Testis (tissue), 3 donors: Measurements from ENCODE around the gene F12. TPM values are rescaled to one million over a fixed set of nuclear protein-coding genes. Genes with fewer than 3 reads are reported as not detected.

Source experiments
- DNase-seq: peaks from one replicate; pipeline ENCODE4 v3.0.0-alpha.2; 2019
- H3K27ac ChIP-seq, 2 donors: fragments of 200-600 bp; sonication (generic); one replicate each; pipeline ENCODE4 v1.5.1; 2019
- H3K27me3 ChIP-seq: fragments of 200-600 bp; sonication (generic); one replicate; pipeline ENCODE4 v1.5.1; 2019
- H3K36me3 ChIP-seq: fragments of 200-600 bp; sonication (generic); one replicate; pipeline ENCODE4 v1.5.1; 2017; ENCODE audit warnings: low read depth; ENCODE audit errors: missing control alignments
- H3K4me1 ChIP-seq: fragments of 200-600 bp; sonication (generic); one replicate; pipeline ENCODE4 v1.5.1; 2019
- H3K4me3 ChIP-seq, 2 donors: fragments of 200-600 bp; sonication (generic); one replicate each; pipeline ENCODE4 v1.5.1; 2017 to 2019
- H3K9me3 ChIP-seq: fragments of 200-600 bp; sonication (generic); one replicate; pipeline ENCODE4 v1.5.1; 2017
- CTCF ChIP-seq, 3 experiments: fragments of 450-650 bp in 2 of 3; fragments of 200-600 bp in 1 of 3; sonication (generic) in 1 of 3; IDR thresholded peaks; one replicate each; pipeline ENCODE4 v1.5.1; 2016 to 2019; ENCODE audit warnings: antibody characterized with exemption in 3 of 3, mild to moderate bottlenecking in 2 of 3, moderate library complexity in 1 of 3
- POLR2A ChIP-seq: fragments of 450-650 bp; IDR thresholded peaks from one replicate; pipeline ENCODE4 v1.6.1; 2017; ENCODE audit warnings: antibody characterized with exemption, mild to moderate bottlenecking, moderate library complexity
- WGBS, 2 donors: methylation state at CpG; one replicate each; pipeline ENCODE4 v1.1.5; 2018; 5-methylcytosine and 5-hydroxymethylcytosine counted together
- intact Hi-C: fragments of 100-400 bp; cut with DNase I; formaldehyde crosslinking; loops from one replicate; pipeline ENCODE4 v1.15.1; 2023; ENCODE audit warnings: low total_unique reads
- polyA plus RNA-seq: library from polyadenylated mRNA; stranded (reverse); fragments of 350-450 nt; fragmentation: Illumina TruSeq; extraction: RNeasy Lipid Tissue Mini Kit (QIAGEN cat#74804); gene quantifications from one replicate; pipeline ENCODE4 v1.2.3, GENCODE V29; 2014; ENCODE audit warnings: low read depth, low replicate concordance; ENCODE audit not compliant: insufficient read depth
- total RNA-seq, 2 donors: library from RNA; depleted of rRNA; stranded (reverse); fragments of >200 nt; gene quantifications; one replicate each; pipeline ENCODE4 v1.2.3, GENCODE V29; 2016

Gene F12
- total and polyA plus RNA-seq, 3 donors from 2014 or later = 4.9 to 5.8 (median 5.3) TPM

- DNase-seq = no peak
- intact Hi-C loops = loop anchor here (5.0 kb wide), 1 partner anchor 53 kb away; no protein-coding TSS in a partner anchor
These were observed 4.7 kb downstream of the F12 start for GRCh38 chr5:177404641-177405179.

GRCh38 chr5:177403792-177404640 lies 5.3 kb downstream of the F12 start:
- intact Hi-C loops = loop anchor here (5.0 kb wide), 1 partner anchor 53 kb away; no protein-coding TSS in a partner anchor
- DNase-seq = peak; percentile 87
- TF ChIP-seq POLR2A (no peak), CTCF (IDR thresholded peaks at IDR 0.05) (peak; percentile 56 to 74 (median 74))
- WGBS, 2 donors = 0% methylated on average over 13 to 81 of the region's 93 CpGs
- Histone ChIP-seq H3K9me3 (no peaks in the 10 kb centered on the region), H3K4me1 (peaks cover 21% of the 10 kb centered on the region), H3K27me3 (no peaks in the 10 kb centered on the region), H3K4me3 (peak overlapping the region; percentile 47 to 60), H3K27ac (no peak overlapping the region), H3K36me3 (no peaks in the 10 kb centered on the region)

More at GRCh38 chr5:177404641-177405179, 4.7 kb downstream of the F12 start:
- Histone ChIP-seq H3K27ac (no peak overlapping the region), H3K4me1 (peaks cover 21% of the 10 kb centered on the region), H3K36me3 (no peaks in the 10 kb centered on the region), H3K9me3 (no peaks in the 10 kb centered on the region), H3K27me3 (no peaks in the 10 kb centered on the region), H3K4me3 (peak overlapping the region; percentile 47 to 60)
- no peak for TF ChIP-seq POLR2A
- TF ChIP-seq CTCF (IDR thresholded peaks at IDR 0.05) = no peak
- WGBS, 2 donors = 26 to 32% methylated on average over 9 to 16 of the region's 16 CpGs

- H3K27ac ChIP-seq = no peak overlapping the region
- no peaks in the 10 kb centered on the region for H3K27me3 ChIP-seq
- peaks cover 21% of the 10 kb centered on the region for H3K4me1 ChIP-seq
- no peak for TF ChIP-seq POLR2A
- no peak for TF ChIP-seq CTCF (IDR thresholded peaks at IDR 0.05)
- no peak for DNase-seq
- no peaks in the 10 kb centered on the region for H3K36me3 ChIP-seq
- peak overlapping the region; percentile 47 to 60 for H3K4me3 ChIP-seq
- H3K9me3 ChIP-seq = no peaks in the 10 kb centered on the region
- intact Hi-C loops = loop anchor here (5.0 kb wide), 1 partner anchor 54 kb away; no protein-coding TSS in a partner anchor
- WGBS, 2 donors = 1 to 2% methylated on average over 31 to 57 of the region's 61 CpGs
These were observed 6.1 kb downstream of the F12 start for GRCh38 chr5:177403102-177403791.

GRCh38 chr5:177402271-177403043 lies 6.9 kb downstream of the F12 start:
- peak; percentile 72 for DNase-seq
- Histone ChIP-seq H3K4me3 (peak overlapping the region in 1 of 2 donors; percentile 60), H3K36me3 (no peaks in the 10 kb centered on the region), H3K27ac (no peak overlapping the region), H3K4me1 (peaks cover 21% of the 10 kb centered on the region), H3K9me3 (no peaks in the 10 kb centered on the region), H3K27me3 (no peaks in the 10 kb centered on the region)
- intact Hi-C loops = loop anchor here (5.0 kb wide), 1 partner anchor 55 kb away; no protein-coding TSS in a partner anchor
- TF ChIP-seq POLR2A (no peak), CTCF (IDR thresholded peaks at IDR 0.05) (peak in 1 of 3 experiments; percentile 20)
- 4 to 5% methylated on average over 13 to 44 of the region's 49 CpGs for WGBS, 2 donors
